Keratinocyte (primary cell): ENCODE measurements around the gene C10orf71.

ENCODE experiments used
- CTCF ChIP-seq, 3 experiments: IDR thresholded peaks in 1 of 3; conservative IDR thresholded peaks in 1 of 3; optimal IDR thresholded peaks in 1 of 3; 2 replicates in 2 of 3; 3 replicates in 1 of 3; pipeline versions ENCODE3 to v1.5.1; 2011; ENCODE audit warnings: low read length in 3 of 3, mild to moderate bottlenecking in 3 of 3, moderate library complexity in 2 of 3, control low read depth in 1 of 3, inconsistent platforms in 1 of 3; ENCODE audit not compliant: insufficient read depth in 2 of 3; ENCODE audit errors: extremely low read depth in 1 of 3
- EZH2 ChIP-seq: IDR thresholded peaks from one replicate; pipeline ENCODE4 v1.6.1; 2012; ENCODE audit warnings: inconsistent platforms, mild to moderate bottlenecking, low read length, moderate library complexity

- no peak for TF ChIP-seq CTCF (optimal IDR thresholded peaks at IDR 0.05 in 1 of 3, IDR thresholded peaks at IDR 0.05 in 1 of 3, conservative IDR thresholded peaks at IDR 0.05 in 1 of 3; ENCODE audit: extremely low read depth in 1 of 3, insufficient read depth in 2 of 3, low read length in 3 of 3)
- no peak for TF ChIP-seq EZH2
Observed at GRCh38 chr10:49298983-49299815, at the start of gene C10orf71.
